Measurements from ENCODE around the gene DYRK4. TPM values are rescaled to one million over a fixed set of nuclear protein-coding genes. Genes with fewer than 3 reads are reported as not detected.

The DYRK4 gene
- total RNA-seq, 1 donor from 2014 or later = 22.1 TPM

GRCh38 chr12:4628406-4628805 is 66.4 kb downstream of the DYRK4 start:
- no peak for DNase-seq
- ATAC-seq (ENCODE audit: low read depth) = no peak
- intact Hi-C loops (cut with micrococcal nuclease) = no loop called here
- H3K27ac Mint-ChIP-seq = no peak overlapping the region
- no peaks in the 10 kb centered on the region for H3K27me3 Mint-ChIP-seq
- POLR2A ChIA-PET = no interaction called here
- CTCF ChIA-PET = no interaction called here
- H3K4me1 Mint-ChIP-seq = no peaks in the 10 kb centered on the region
- H3K36me3 Mint-ChIP-seq (ENCODE audit: low read depth) = no peaks in the 10 kb centered on the region
- TF ChIP-seq CTCF (IDR thresholded peaks at IDR 0.05) = no peak
- H3K4me3 Mint-ChIP-seq = no peak overlapping the region
- H3K9me3 Mint-ChIP-seq = no peaks in the 10 kb centered on the region

GRCh38 chr12:4630262-4630661 is 68.3 kb downstream of the DYRK4 start:
- ChIA-PET POLR2A (no interaction called here), CTCF (no interaction called here)
- no peaks in the 10 kb centered on the region for H3K9me3 Mint-ChIP-seq
- H3K27ac Mint-ChIP-seq = no peak overlapping the region
- H3K36me3 Mint-ChIP-seq (ENCODE audit: low read depth) = no peaks in the 10 kb centered on the region
- H3K4me1 Mint-ChIP-seq = no peaks in the 10 kb centered on the region
- DNase-seq = no peak
- no peak for ATAC-seq (ENCODE audit: low read depth)
- H3K27me3 Mint-ChIP-seq = no peaks in the 10 kb centered on the region
- intact Hi-C loops (cut with micrococcal nuclease) = no loop called here
- no peak for TF ChIP-seq CTCF (IDR thresholded peaks at IDR 0.05)
- no peak overlapping the region for H3K4me3 Mint-ChIP-seq

GRCh38 chr12:4643747-4644146 is 81.7 kb downstream of the DYRK4 start:
- no peak for TF ChIP-seq CTCF (IDR thresholded peaks at IDR 0.05)
- Mint-ChIP-seq H3K27me3 (no peaks in the 10 kb centered on the region), H3K27ac (no peak overlapping the region), H3K36me3 (ENCODE audit: low read depth) (peaks cover 6% of the 10 kb centered on the region), H3K9me3 (no peaks in the 10 kb centered on the region), H3K4me3 (no peak overlapping the region), H3K4me1 (peaks cover 24% of the 10 kb centered on the region)
- intact Hi-C loops (cut with micrococcal nuclease) = no loop called here
- CTCF ChIA-PET = no interaction called here
- DNase-seq (no peak), ATAC-seq (ENCODE audit: low read depth) (peak; percentile 27)
- POLR2A ChIA-PET = no interaction called here

GRCh38 chr12:4645023-4645422 is 83.0 kb downstream of the DYRK4 start:
- Mint-ChIP-seq H3K27ac (no peak overlapping the region), H3K9me3 (no peaks in the 10 kb centered on the region), H3K4me3 (no peak overlapping the region), H3K36me3 (ENCODE audit: low read depth) (peaks cover 15% of the 10 kb centered on the region), H3K4me1 (peaks cover 36% of the 10 kb centered on the region), H3K27me3 (no peaks in the 10 kb centered on the region)
- intact Hi-C loops (cut with micrococcal nuclease) = loop anchor here (5.0 kb wide), 1 partner anchor 182 kb away; no protein-coding TSS in a partner anchor
- ATAC-seq (ENCODE audit: low read depth) (no peak), DNase-seq (no peak)
- ChIA-PET POLR2A (no interaction called here), CTCF (no interaction called here)
- TF ChIP-seq CTCF (IDR thresholded peaks at IDR 0.05) = no peak

- CTCF ChIA-PET = interaction anchor here (0.7 to 2.0 kb wide), 2 partner anchors 13 to 43 kb away, joined by 5 to 8 read pairs; no protein-coding TSS in a partner anchor
- Mint-ChIP-seq H3K27me3 (no peaks in the 10 kb centered on the region), H3K4me1 (peaks cover 51% of the 10 kb centered on the region), H3K4me3 (peak overlapping the region; percentile 89), H3K27ac (peak overlapping the region; percentile 88), H3K9me3 (no peaks in the 10 kb centered on the region), H3K36me3 (ENCODE audit: low read depth) (peaks cover 21% of the 10 kb centered on the region)
- intact Hi-C loops (cut with micrococcal nuclease) = loop anchor here (1.0 to 5.0 kb wide), 3 partner anchors 44 to 327 kb away; partner anchors contain the start of gene TIGAR
- no peak for DNase-seq
- TF ChIP-seq CTCF (IDR thresholded peaks at IDR 0.05) = no peak
- POLR2A ChIA-PET = interaction anchor here (0.8 to 1.9 kb wide), 7 partner anchors 10 to 113 kb away, joined by 3 to 9 read pairs (median 4); partner anchors contain the start of gene RAD51AP1
- ATAC-seq (ENCODE audit: low read depth) = peak; percentile 29
Observed at GRCh38 chr12:4648104-4648500, 86.1 kb downstream of the DYRK4 start.

All from activated B cell treated with CpG ODN at 0.5 μM for 24 hours (primary cell).